SHP77 treated with DMSO at 0.1 percent for 48 hours (cell line): ENCODE results near the gene TMEM108.

Source experiments
- DNase-seq: peaks from one replicate; lab custom pipeline; 2025; lab: John Stamatoyannopoulos, UW

Gene TMEM108

GRCh38 chr3:133055339-133055738 is 17.1 kb downstream of the TMEM108 start:
- no peak for DNase-seq

- no peak for DNase-seq
Observed at GRCh38 chr3:133058243-133058642, 20.1 kb downstream of the TMEM108 start.

GRCh38 chr3:133058831-133059230 is 20.6 kb downstream of the TMEM108 start:
- DNase-seq = no peak

GRCh38 chr3:133065193-133065961 is 27.2 kb downstream of the TMEM108 start:
- DNase-seq = no peak

- no peak for DNase-seq
Observed at GRCh38 chr3:133066026-133066425, 27.8 kb downstream of the TMEM108 start.

GRCh38 chr3:133069556-133070286 is 31.5 kb downstream of the TMEM108 start:
- DNase-seq = no peak

- no peak for DNase-seq
Observed at GRCh38 chr3:133074977-133075376, 36.8 kb downstream of the TMEM108 start.

GRCh38 chr3:133077688-133078087 is 39.5 kb downstream of the TMEM108 start:
- no peak for DNase-seq

- no peak for DNase-seq
Observed at GRCh38 chr3:133079621-133080020, 41.4 kb downstream of the TMEM108 start.

- no peak for DNase-seq
Observed at GRCh38 chr3:133081016-133081415, 42.8 kb downstream of the TMEM108 start.

GRCh38 chr3:133083395-133083794 is 45.2 kb downstream of the TMEM108 start:
- DNase-seq = no peak

- DNase-seq = no peak
Observed at GRCh38 chr3:133089906-133090485, 51.8 kb downstream of the TMEM108 start.

- DNase-seq = no peak
Observed at GRCh38 chr3:133092681-133093080, 54.5 kb downstream of the TMEM108 start.

GRCh38 chr3:133093366-133093765 is 55.2 kb downstream of the TMEM108 start:
- DNase-seq = no peak

- no peak for DNase-seq
Observed at GRCh38 chr3:133096900-133097613, 58.9 kb downstream of the TMEM108 start.

- DNase-seq = no peak
Observed at GRCh38 chr3:133103706-133104105, 65.5 kb downstream of the TMEM108 start.

- no peak for DNase-seq
Observed at GRCh38 chr3:133106169-133106568, 68.0 kb downstream of the TMEM108 start.

- no peak for DNase-seq
Observed at GRCh38 chr3:133112666-133113065, 74.5 kb downstream of the TMEM108 start.

- DNase-seq = no peak
Observed at GRCh38 chr3:133113526-133113925, 75.3 kb downstream of the TMEM108 start.

GRCh38 chr3:133113927-133114597 is 75.9 kb downstream of the TMEM108 start:
- DNase-seq = no peak

- no peak for DNase-seq
Observed at GRCh38 chr3:133115176-133115575, 77.0 kb downstream of the TMEM108 start.

- no peak for DNase-seq
Observed at GRCh38 chr3:133117342-133117741, 79.2 kb downstream of the TMEM108 start.
